HG03575 (cell line): Measurements from ENCODE around the gene GJB4.

Experiments
- ATAC-seq: cut with Tn5 transposase; IDR thresholded peaks from one replicate; pipeline ENCODE4 v1.9.1; 2021; ENCODE audit not compliant: unreplicated experiment, insufficient number of reproducible peaks, low FRiP score; ENCODE audit errors: extremely low read depth

Gene GJB4

DNA sequence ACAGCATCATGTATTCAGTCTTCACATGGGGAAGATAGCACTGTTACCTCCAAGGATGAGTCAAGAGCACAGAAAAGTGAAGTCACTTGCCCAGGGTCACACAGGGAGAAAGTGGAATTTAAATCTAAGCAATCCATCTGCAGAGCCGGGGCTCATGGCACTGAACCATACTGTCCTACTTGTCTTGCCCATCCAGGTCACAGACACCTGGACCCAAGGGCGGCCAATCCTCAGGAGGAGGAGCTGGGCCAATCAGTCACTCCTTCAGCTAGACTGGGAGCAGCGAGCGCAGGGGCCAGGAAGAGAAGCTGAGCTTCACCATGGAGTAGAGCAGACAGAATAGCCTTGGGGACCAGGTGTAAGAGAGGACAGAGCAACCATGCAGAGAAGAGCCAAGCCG is 13.9 kb upstream of the GJB4 start:
- ATAC-seq, result no peak

DNA sequence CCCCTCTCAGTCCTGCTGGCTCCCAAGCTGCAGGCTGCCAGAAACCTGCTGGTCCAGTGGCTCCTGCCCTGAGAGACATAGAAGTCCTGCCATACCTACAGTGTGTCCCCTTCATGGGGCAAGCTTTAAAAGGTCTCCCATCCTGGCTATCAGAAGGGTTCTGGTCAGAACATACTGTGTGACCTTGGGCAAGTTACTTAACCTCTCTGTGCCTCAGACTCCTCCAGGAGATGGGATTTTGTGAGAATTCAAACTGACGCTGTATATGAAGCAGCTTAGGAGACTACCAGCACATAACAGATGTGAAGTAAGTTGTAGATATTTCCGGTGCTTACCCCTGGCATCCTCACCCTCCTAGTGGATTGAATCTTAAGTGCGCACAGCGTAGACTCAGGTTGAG is 13.4 kb upstream of the GJB4 start:
- no peak for ATAC-seq

- no peak for ATAC-seq
Measured at GRCh38 chr1:34746785-34747637, 12.5 kb upstream of the GJB4 start.

DNA sequence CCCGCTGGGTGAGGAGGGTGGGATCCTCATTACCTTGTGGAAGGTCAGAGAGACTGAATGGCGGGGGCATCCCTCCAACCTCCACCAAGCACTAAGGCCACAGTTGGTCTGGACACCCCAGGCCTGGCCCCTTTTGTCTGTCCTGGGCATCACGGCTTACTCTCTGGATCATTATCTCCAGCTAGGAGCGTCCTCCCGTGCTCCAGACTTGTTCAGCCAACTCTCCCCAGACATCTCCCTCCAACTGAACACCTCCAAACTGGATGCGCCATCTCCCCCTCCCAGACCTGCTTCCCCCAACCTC is 11.9 kb upstream of the GJB4 start:
- ATAC-seq, result no peak

DNA sequence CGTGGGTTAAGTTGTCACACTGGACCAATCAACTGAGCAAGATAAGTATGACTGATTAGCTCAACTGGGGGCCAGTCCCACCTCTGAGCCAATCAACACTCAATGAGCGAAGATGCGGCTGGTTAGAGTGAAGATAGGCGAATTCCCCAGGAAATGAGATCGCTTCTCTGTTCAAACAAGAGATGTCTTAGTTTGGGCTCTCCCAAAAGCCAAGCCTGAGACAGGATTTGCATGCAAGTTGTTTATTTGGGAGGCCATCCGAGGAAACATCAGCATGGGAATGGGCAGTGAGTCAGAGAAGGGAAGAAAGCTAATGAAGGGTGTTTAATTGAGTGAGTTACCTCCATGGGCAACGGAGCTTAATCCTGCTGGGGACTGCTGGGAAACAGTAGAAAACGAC is 9.5 kb upstream of the GJB4 start:
- no peak for ATAC-seq

- no peak for ATAC-seq
Measured at GRCh38 chr1:34750610-34751009, 8.9 kb upstream of the GJB4 start.

- ATAC-seq, result no peak
Measured at GRCh38 chr1:34753163-34753562, 6.4 kb upstream of the GJB4 start.

- ATAC-seq, result no peak
Measured at GRCh38 chr1:34754964-34755637, 4.4 kb upstream of the GJB4 start, which contains the start of gene GJB5. Gene GJB5 (plus strand): TSS chr1:34755047. CDS start chr1:34757331, 2,284 bp downstream.

GRCh38 chr1:34755961-34756360 is 3.6 kb upstream of the GJB4 start:
- ATAC-seq, result no peak

DNA sequence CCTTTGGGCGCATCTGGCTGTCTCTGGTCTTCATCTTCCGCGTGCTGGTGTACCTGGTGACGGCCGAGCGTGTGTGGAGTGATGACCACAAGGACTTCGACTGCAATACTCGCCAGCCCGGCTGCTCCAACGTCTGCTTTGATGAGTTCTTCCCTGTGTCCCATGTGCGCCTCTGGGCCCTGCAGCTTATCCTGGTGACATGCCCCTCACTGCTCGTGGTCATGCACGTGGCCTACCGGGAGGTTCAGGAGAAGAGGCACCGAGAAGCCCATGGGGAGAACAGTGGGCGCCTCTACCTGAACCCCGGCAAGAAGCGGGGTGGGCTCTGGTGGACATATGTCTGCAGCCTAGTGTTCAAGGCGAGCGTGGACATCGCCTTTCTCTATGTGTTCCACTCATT is 2.2 kb upstream of the GJB4 start:
- no peak for ATAC-seq

GRCh38 chr1:34758751-34759150 is 789 bp upstream of the GJB4 start:
- no peak for ATAC-seq

GRCh38 chr1:34761176-34761761 is 1.7 kb downstream of the GJB4 start:
- no peak for ATAC-seq

GRCh38 chr1:34761776-34762307 is 2.3 kb downstream of the GJB4 start:
- no peak for ATAC-seq

GRCh38 chr1:34762474-34763141 is 3.1 kb downstream of the GJB4 start:
- no peak for ATAC-seq

DNA sequence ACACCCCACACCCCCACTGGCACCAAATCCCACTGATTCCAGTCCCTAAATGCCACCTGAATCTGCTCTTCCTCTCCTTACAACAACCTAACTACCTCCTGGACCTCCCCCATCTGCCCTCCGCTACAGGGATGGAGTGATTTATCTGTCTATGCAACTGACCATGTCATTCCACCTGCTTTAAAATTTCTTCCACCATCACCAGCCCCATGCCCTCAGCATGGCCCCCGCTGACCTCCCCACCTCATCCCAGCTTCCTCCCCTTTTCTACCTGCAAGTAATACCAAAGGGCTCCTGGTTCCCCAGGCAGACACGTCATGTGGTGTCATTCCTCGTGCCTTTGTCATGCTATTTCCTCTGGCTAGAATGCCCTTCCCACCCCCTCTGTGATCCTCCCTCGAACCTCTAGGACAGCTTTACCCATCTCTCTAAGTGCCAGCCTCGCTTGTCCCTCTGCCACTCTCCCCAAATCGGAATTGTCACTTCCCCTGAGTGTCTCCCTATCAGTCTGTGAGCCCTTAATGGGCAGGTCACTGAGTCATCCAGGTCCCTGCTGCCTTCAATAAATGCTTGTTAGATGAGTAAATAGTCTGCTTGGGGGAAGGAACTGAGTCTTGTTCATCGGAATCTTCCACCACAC is 3.7 kb downstream of the GJB4 start:
- ATAC-seq, result no peak

GRCh38 chr1:34768856-34769255 is 9.3 kb downstream of the GJB4 start:
- ATAC-seq, result no peak

DNA sequence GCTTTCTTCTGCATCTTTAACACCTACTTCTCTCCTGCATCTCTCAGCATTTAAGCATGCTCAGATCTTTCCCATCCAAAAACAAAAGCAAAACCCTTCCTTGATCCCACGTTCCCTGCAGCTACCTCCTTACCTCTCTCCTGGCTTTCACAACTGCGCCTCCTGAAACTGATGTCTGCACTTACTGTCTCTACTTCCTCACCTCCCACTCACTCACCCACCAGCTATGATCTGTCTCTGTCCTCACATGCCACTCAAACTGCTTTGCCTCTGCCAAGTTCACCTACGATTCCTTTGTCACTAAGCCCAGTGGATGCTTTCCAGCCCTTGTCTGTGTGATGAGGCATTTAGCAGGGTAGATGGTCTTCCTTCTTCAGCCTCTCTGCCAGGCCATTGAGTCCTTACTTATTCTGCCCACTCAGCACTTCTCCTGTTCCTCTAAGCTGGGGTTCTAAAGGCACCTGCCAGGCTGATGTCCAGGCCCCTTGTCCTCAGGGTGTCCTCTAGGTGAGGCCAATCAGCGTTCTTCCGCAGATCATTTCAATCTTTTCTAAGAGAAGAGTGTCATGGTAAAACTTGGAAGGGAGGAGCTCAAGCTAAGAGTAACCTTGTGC is 11.5 kb downstream of the GJB4 start:
- no peak for ATAC-seq

- no peak for ATAC-seq
Measured at GRCh38 chr1:34771573-34772371, 12.2 kb downstream of the GJB4 start.
